GM18907 (cell line): ENCODE measurements around the gene KLK14.

Experiments used
- ATAC-seq: cut with Tn5 transposase; IDR thresholded peaks from one replicate; pipeline ENCODE4 v1.9.1; 2021; ENCODE audit warnings: mild to moderate bottlenecking, moderate library complexity; ENCODE audit not compliant: unreplicated experiment

Gene KLK14

DNA sequence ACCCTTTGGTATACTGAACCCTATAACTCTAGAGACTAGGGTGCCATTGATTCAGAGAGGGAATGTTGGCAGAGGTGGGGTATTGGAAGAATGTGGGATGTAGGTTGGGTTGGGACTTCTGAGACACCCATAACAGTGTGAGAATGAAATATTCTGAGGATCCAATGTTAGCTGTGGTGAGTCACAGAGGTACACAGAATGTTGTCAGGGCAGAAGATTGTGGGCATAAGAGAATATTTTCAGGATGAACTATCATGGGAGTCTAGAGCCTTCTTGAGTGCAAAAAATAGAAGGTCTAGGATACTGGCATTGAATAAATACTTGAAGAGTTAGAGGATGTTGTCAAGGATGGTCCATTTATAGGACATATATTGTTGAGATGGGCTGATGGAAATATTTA is 26.8 kb downstream of the KLK14 start:
- ATAC-seq, result no peak

DNA sequence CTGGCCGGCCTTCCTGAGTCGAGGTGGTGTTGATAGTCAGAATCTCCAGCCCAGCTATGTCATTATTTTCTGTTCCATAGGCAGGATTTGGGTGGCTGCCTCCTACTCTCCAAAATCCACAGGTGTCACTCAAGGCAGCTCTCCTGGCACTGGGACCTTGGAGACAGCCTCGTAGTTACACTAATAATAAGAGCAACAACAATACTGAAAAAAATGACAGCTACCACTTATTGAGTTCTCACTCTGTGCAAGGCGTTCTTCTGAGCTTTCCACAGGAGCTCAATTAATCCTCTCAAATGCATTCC is 35.7 kb downstream of the KLK14 start:
- ATAC-seq, result no peak

DNA sequence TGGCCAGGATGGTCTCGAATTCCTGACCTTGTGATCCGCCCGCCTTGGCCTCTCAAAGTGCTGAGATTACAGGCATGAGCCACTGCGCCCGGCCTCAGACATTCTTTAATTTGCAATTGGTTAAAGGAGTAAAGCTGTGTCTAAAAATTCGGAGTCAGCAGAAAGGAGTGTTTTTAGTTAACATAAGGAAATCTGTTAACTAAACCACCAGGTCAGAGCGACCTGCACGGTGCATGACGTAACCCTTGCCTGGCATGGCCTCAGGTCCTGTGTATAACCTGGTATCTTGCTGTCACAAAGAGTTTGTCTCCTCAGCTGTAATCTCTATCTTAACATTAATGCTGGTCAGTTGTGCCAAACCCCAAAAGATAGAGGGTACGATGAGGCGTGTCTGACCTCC is 38.4 kb downstream of the KLK14 start:
- no peak for ATAC-seq

DNA sequence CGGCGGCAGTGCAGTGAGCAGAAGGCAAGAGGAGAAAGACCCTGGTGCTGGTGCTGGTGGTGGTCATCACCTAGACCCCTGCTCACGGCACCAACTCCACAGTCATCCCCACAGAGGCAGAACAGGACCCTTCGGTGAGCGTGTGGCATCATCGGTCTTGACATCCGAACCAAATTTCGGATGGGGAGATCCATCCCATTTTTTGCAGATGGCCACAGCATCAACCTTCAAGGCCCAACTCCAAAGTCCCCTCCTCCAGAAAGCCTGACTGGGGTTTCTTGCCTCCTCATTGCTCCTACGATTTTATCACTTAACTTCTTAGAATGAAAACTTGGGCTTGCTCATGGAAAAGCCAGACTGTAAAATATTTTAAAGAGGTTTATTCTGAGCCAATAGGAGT is 39.2 kb downstream of the KLK14 start:
- no peak for ATAC-seq

DNA sequence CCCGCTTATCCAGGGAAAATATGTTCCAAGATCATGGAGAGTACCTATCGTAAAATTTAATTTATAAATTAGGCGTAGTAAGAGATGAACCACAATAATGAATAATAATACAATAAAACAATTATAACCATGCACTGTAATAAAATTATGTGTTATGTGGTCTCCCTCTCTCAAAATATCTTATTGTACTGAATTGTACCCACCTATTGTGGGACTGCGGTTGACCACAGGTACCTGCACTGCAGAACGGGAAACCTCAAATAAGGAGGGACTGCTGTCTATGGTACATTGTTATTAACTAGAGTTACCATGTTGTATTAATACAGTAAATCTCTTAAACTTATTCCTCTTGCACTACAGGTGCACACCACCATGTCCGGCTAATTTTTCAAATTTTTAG is 42.5 kb downstream of the KLK14 start:
- no peak for ATAC-seq

DNA sequence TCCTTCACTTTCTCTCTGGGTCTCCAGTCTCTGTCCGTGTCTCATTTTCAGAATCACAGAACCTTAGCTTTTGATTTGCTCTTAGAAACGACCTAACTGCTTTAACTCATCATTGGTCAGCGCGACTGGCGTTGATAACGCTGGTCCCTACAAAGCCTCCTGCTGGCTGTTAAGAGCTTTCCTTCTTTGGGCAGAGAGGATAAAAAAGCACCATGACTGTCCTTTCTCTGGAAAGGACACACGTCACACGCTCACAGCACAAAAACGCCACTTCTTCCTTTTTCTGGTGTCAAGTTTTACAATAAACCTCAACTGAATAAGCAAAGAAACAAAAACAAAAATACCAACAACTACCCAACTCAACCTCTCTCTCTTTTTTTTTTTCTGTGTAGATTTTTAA is 46.2 kb downstream of the KLK14 start:
- no peak for ATAC-seq

DNA sequence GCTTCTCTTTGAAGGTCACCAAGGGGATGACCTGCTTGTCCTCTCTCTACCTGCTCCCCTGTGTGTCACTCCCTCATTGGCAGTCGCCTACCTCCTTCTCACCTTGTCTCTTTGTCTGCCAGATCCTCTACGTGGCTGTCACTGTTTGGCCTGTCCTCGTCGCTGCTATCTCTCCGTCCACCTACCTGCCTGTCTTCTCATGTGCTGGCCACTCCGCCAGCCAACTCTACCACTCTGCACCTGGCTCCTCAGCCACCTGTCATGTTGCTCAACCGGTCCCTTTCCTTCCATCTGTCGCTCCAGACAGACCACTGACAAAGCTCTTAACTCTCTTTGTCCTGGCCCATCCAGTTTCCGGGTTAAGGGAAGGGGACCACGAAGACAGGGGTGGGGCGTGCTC is 48.0 kb downstream of the KLK14 start, which contains the start of gene KLK12:
Gene KLK12 (minus strand): TSS at position 299 of the 400 bp plus-strand sequence. CDS start 381 bp downstream, outside the sequence.
- no peak for ATAC-seq

DNA sequence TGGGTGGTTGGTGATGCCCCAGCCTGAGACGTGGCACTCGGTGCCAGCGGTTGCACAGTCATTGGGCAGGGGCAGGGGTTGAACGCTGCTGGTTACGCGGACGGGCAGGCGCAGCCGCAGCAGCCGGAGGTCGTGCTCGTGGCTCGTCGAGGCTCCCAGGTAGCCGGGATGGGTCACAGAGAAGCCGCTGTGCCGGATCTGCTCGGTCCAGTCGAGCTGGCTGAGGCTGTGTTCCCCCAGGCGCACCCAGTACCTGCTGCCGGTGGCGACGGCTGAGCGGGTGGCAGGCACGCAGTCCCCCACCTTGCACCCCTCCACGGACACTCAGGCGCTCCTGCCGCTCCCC is 50.8 kb downstream of the KLK14 start:
- no peak for ATAC-seq

DNA sequence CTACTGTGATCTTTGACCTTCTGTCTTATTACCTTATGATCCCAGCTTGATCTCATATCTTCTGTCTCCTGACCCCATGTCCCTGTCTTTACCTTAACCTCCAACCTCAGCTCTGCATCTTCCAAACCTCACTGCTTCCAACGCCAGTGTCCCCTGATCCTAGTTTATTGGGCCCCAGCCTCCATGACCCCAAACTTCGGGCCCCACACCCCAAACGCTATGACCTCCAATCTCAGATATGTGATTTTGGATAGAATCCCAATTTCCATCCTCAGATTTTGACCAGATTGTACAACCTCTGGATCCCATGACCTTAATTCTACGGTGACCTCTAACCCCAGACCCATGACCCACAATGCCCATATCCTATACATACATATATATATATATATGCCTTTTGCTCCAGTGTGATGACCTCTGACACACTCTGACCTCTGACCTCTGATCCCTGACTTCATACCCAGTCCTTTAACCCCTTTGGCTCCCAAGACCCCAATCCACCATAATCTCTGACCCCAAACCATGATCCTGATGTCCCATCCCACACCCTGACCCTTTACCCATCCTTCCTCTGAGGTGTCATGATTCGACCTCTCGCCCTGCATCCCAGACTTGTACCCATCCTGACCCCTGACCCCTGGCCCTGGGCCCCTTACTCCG is 51.3 kb downstream of the KLK14 start:
- no peak for ATAC-seq

DNA sequence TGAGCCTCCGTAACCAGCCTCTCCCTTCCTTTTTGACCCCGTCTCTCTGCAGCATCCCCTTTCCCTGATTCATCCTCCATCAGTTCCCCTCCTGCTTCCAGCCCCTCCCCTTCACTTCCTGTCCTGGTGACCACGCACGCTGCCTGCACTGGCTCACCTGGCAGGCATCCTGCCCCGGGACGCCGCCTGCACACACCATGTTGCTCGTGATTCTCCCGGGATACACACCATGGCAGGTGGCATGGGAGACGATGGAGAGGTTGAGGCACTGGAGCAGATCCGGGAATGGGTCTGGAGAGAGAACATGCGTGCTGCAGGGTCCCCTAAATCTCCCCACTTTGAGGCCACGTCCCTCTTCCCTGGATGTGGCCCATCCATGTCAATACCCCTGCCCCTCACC is 52.1 kb downstream of the KLK14 start:
- ATAC-seq, result no peak

DNA sequence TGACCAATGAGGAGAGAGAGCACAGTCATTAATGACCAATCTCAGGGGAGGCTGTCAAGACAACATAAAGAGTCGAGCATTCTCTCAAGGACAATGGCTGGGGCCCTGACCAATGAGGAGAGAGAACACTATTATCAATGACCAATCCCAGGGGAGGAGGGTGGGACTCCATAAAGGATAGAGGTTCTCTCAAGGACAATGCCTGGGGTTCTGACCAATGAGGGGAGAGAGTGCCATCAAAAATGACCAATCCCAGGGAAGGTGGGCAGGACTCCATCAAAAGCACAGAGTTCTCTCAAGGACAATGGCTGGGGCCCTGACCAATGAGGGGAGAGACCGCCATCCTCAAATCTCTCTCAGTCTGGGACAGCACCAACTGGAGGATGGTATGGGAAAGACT is 53.0 kb downstream of the KLK14 start:
- no peak for ATAC-seq
